DND-41 (cell line): Measurements from ENCODE around the gene MARS1.

Experiments used
- CTCF ChIP-seq: IDR thresholded peaks from 2 replicates; pipeline ENCODE4 v1.5.1; 2012; ENCODE audit warnings: borderline replicate concordance, low read length, moderate library complexity, mild to moderate bottlenecking; ENCODE audit not compliant: poor library complexity, severe bottlenecking; ENCODE audit errors: extremely low read depth
- EZH2 ChIP-seq: IDR thresholded peaks from 3 replicates; pipeline ENCODE4 v1.6.1; 2012; ENCODE audit warnings: borderline replicate concordance, low read depth, mild to moderate bottlenecking, moderate library complexity, low read length, inconsistent platforms; ENCODE audit not compliant: severe bottlenecking

GRCh38 chr12:57512665-57513064 is 24.8 kb downstream of the MARS1 start:
- TF ChIP-seq CTCF, result no peak
- no peak for TF ChIP-seq EZH2
